NCI-H2081 (cell line): ENCODE results near the gene SLC12A1.
"Not testable (repeated sequence)": the region's sequence is repeated elsewhere in the genome, so short reads cannot be mapped to it uniquely, and the experiment has no call there.

Source experiments
- DNase-seq, 2 experiments: peaks; one replicate each; lab custom pipeline; 2025; lab: John Stamatoyannopoulos, UW

The SLC12A1 gene

GRCh38 chr15:48307586-48307985 lies 101.5 kb downstream of the SLC12A1 start:
- DNase-seq = no peak

- no peak for DNase-seq
Observed at GRCh38 chr15:48309740-48310139, 103.6 kb downstream of the SLC12A1 start.

- DNase-seq = no peak
Observed at GRCh38 chr15:48313216-48313615, 107.1 kb downstream of the SLC12A1 start.

- DNase-seq = no peak
Observed at GRCh38 chr15:48315041-48315440, 108.9 kb downstream of the SLC12A1 start.

GRCh38 chr15:48317221-48317620 lies 111.1 kb downstream of the SLC12A1 start:
- DNase-seq = no peak

GRCh38 chr15:48318131-48318530 lies 112.0 kb downstream of the SLC12A1 start:
- DNase-seq = no peak

GRCh38 chr15:48323294-48323693 lies 117.2 kb downstream of the SLC12A1 start:
- no peak for DNase-seq

GRCh38 chr15:48324949-48325348 lies 118.8 kb downstream of the SLC12A1 start:
- DNase-seq = peak in 1 of 2 experiments; percentile 41

GRCh38 chr15:48325400-48325799 lies 119.3 kb downstream of the SLC12A1 start:
- no peak for DNase-seq

GRCh38 chr15:48326180-48326579 lies 120.1 kb downstream of the SLC12A1 start:
- not testable (repeated sequence) for DNase-seq

- no peak for DNase-seq
Observed at GRCh38 chr15:48330105-48330785, 124.1 kb downstream of the SLC12A1 start.

- peak; percentile 64 to 76 for DNase-seq
Observed at GRCh38 chr15:48330855-48331795, 125.0 kb downstream of the SLC12A1 start, which contains the start of gene DUT. Gene DUT (plus strand): TSS chr15:48331429. CDS start chr15:48331516, 87 bp downstream.

GRCh38 chr15:48331796-48332641 lies 125.9 kb downstream of the SLC12A1 start:
- peak; percentile 69 to 78 for DNase-seq

GRCh38 chr15:48332642-48333034 lies 126.5 kb downstream of the SLC12A1 start:
- no peak for DNase-seq

GRCh38 chr15:48333540-48333939 lies 127.4 kb downstream of the SLC12A1 start:
- peak in 1 of 2 experiments; percentile 12 for DNase-seq

GRCh38 chr15:48334260-48334659 lies 128.2 kb downstream of the SLC12A1 start:
- no peak for DNase-seq

GRCh38 chr15:48336940-48337339 lies 130.8 kb downstream of the SLC12A1 start:
- DNase-seq = peak in 1 of 2 experiments; percentile 11

- no peak for DNase-seq
Observed at GRCh38 chr15:48337607-48338006, 131.5 kb downstream of the SLC12A1 start.

- DNase-seq = no peak
Observed at GRCh38 chr15:48340111-48340510, 134.0 kb downstream of the SLC12A1 start.

- DNase-seq = no peak
Observed at GRCh38 chr15:48343865-48344264, 137.8 kb downstream of the SLC12A1 start.

- DNase-seq = no peak
Observed at GRCh38 chr15:48345516-48345915, 139.4 kb downstream of the SLC12A1 start.
